Uterus (tissue), 4 donors: ENCODE data around the gene TMEM132C. TPM values are rescaled to one million over a fixed set of nuclear protein-coding genes. Genes with fewer than 3 reads are reported as not detected.

Experiments
- DNase-seq, 2 donors: peaks; one replicate each; pipeline ENCODE4 v3.0.0-alpha.2; 2019 to 2020
- H3K27ac ChIP-seq, 2 donors: fragments of 200-600 bp; sonication (generic); 1 replicate in 1 of 2; 2 replicates in 1 of 2; pipeline ENCODE4 v1.5.1; 2016 to 2018
- H3K27me3 ChIP-seq, 2 donors: fragments of 200-600 bp; sonication (generic); one replicate each; pipeline ENCODE4 v1.5.1; 2018 to 2019; ENCODE audit warnings: control low read depth in 1 of 2
- H3K36me3 ChIP-seq, 2 donors: fragments of 200-600 bp; sonication (generic); one replicate each; pipeline ENCODE4 v1.5.1; 2019; ENCODE audit warnings: control low read depth in 1 of 2
- H3K4me1 ChIP-seq, 2 donors: fragments of 200-600 bp; sonication (generic); one replicate each; pipeline ENCODE4 v1.5.1; 2018 to 2019; ENCODE audit warnings: control low read depth in 1 of 2
- H3K4me3 ChIP-seq, 2 donors: fragments of 200-600 bp; sonication (generic); 1 replicate in 1 of 2; 2 replicates in 1 of 2; pipeline ENCODE4 v1.5.1; 2018 to 2019; ENCODE audit warnings: mild to moderate bottlenecking in 1 of 2
- H3K9me3 ChIP-seq, 2 donors: fragments of 200-600 bp; sonication (generic); one replicate each; pipeline ENCODE4 v1.5.1; 2019; ENCODE audit warnings: control low read depth in 1 of 2
- POLR2A ChIP-seq, 2 donors: fragments of 450-650 bp; IDR thresholded peaks; one replicate each; pipeline ENCODE4 v1.6.1; 2016; ENCODE audit warnings: antibody characterized with exemption in 2 of 2, mild to moderate bottlenecking in 1 of 2, moderate library complexity in 1 of 2
- intact Hi-C: fragments of 100-400 bp; cut with DNase I; formaldehyde crosslinking; loops from one replicate; pipeline ENCODE4 v1.15.1; 2023; ENCODE audit warnings: low total_unique reads
- total RNA-seq, 4 donors: library from RNA; depleted of rRNA in 3 of 4; stranded (reverse); fragments of >200 nt in 3 of 4; gene quantifications; one replicate each; pipeline versions ENCODE4 v1.1.0 to v1.2.4, GENCODE V29; 2014 to 2023
- TF ChIP-seq, protein P1 (sequence below), 4 experiments: fragments of 200-600 bp in 2 of 4; fragments of 450-650 bp in 2 of 4; sonication (generic) in 2 of 4; IDR thresholded peaks; one replicate each; pipeline ENCODE4 v1.5.1; 2016 to 2019; ENCODE audit warnings: antibody characterized with exemption in 4 of 4, mild to moderate bottlenecking in 2 of 4, moderate library complexity in 1 of 4
- donor health status: DM: yes; HTN: yes; CAD: no.

Gene TMEM132C
- total RNA-seq, 4 donors from 2014 or later = 0.26 to 48.3 (median 5.0) TPM

DNA sequence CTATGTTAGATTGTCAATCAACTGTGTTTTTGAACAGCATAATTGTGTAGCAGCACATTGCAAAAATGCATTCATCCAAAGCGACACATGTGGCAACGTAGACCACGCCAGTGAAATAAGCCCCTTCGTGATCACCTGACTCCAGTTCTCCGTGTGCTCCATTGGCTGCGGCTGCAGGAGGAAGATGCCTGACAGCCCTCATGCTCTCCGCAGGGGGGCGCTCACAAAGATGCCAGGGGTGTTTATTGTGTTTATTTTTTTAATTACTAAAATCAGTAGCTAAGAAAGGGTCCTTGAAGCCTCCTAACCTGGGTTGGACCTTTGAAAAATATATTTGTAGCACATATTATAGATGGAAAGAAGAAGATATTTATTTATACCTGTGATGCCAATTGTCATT lies 440.5 kb downstream of the TMEM132C start:
- no peak overlapping the region for H3K4me3 ChIP-seq
- H3K36me3 ChIP-seq = no peaks in the 10 kb centered on the region
- TF ChIP-seq, protein P1, sequence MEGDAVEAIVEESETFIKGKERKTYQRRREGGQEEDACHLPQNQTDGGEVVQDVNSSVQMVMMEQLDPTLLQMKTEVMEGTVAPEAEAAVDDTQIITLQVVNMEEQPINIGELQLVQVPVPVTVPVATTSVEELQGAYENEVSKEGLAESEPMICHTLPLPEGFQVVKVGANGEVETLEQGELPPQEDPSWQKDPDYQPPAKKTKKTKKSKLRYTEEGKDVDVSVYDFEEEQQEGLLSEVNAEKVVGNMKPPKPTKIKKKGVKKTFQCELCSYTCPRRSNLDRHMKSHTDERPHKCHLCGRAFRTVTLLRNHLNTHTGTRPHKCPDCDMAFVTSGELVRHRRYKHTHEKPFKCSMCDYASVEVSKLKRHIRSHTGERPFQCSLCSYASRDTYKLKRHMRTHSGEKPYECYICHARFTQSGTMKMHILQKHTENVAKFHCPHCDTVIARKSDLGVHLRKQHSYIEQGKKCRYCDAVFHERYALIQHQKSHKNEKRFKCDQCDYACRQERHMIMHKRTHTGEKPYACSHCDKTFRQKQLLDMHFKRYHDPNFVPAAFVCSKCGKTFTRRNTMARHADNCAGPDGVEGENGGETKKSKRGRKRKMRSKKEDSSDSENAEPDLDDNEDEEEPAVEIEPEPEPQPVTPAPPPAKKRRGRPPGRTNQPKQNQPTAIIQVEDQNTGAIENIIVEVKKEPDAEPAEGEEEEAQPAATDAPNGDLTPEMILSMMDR (IDR thresholded peaks at IDR 0.05) = no peak
- no peak for TF ChIP-seq POLR2A (IDR thresholded peaks at IDR 0.05)
- no peaks in the 10 kb centered on the region for H3K27me3 ChIP-seq
- intact Hi-C loops = no loop called here
- H3K27ac ChIP-seq = no peak overlapping the region
- H3K9me3 ChIP-seq = no peaks in the 10 kb centered on the region
- no peak for DNase-seq
- H3K4me1 ChIP-seq = no peaks in the 10 kb centered on the region

DNA sequence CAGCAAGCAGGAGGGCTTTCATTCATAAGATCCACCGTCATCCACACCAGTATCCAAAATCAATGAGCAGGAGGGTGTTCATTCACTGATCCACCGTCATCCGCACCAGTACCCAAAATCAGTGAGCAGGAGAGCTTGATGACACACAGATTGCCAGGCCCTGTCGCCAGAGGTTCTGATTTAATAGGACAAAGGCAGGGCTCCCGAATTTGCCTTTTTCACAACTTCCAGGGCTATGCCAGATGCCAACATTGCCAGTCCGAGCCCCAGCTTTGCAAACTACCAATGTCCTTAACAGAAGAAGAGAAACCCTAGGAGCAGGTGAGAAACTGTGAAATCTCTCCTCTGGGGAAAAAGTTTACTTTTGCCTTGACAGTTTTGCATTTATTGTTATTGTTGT lies 441.8 kb downstream of the TMEM132C start:
- H3K4me3 ChIP-seq = no peak overlapping the region
- intact Hi-C loops = no loop called here
- no peak for TF ChIP-seq POLR2A (IDR thresholded peaks at IDR 0.05)
- TF ChIP-seq, protein P1 (IDR thresholded peaks at IDR 0.05) = no peak
- H3K27ac ChIP-seq = no peak overlapping the region
- no peaks in the 10 kb centered on the region for H3K4me1 ChIP-seq
- DNase-seq = no peak
- no peaks in the 10 kb centered on the region for H3K36me3 ChIP-seq
- no peaks in the 10 kb centered on the region for H3K27me3 ChIP-seq
- no peaks in the 10 kb centered on the region for H3K9me3 ChIP-seq

DNA sequence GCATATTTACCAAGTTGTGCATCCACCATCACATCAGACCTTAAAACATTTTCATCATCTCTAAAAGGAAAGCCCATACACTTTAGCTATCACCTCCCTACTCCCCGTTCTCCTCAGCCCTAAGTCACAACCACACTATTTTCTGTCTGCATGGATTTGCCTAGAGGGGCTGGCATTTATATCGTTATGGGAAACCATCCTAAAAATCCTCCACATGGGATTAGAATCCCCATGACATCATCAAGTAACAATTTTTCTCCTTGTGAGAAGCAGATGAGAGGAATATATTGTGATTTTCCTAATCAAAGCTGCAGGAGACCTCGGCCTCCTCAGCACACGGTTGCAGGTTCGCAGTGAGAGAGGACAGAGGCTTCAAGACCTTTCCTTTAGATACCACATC lies 442.7 kb downstream of the TMEM132C start:
- intact Hi-C loops = no loop called here
- Histone ChIP-seq H3K4me3 (no peak overlapping the region), H3K36me3 (no peaks in the 10 kb centered on the region), H3K9me3 (no peaks in the 10 kb centered on the region), H3K4me1 (no peaks in the 10 kb centered on the region), H3K27ac (no peak overlapping the region), H3K27me3 (no peaks in the 10 kb centered on the region)
- TF ChIP-seq POLR2A (IDR thresholded peaks at IDR 0.05) = no peak
- TF ChIP-seq, protein P1 (IDR thresholded peaks at IDR 0.05) = no peak
- DNase-seq = no peak

DNA sequence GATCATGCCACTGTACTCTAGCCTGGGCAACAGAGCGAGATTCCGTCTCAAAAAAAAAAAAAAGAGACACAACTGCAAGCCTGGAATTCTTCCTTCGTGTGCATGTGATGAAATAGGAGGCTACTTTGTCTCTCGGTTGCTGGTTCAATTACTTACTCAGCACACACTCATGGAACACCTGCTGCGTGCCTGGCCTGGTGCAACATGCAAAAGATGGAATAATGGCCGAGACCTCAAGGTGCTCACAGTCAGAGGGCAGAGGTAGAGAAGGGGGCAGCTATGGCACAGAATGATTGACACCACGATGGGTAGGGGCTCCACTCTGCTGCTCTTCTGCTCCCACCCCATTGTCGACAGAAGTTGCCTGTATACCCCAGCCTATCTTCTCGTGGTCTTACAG lies 444.5 kb downstream of the TMEM132C start:
- no peak for TF ChIP-seq POLR2A (IDR thresholded peaks at IDR 0.05)
- TF ChIP-seq, protein P1 (IDR thresholded peaks at IDR 0.05) = no peak
- Histone ChIP-seq H3K9me3 (no peaks in the 10 kb centered on the region), H3K4me3 (no peak overlapping the region), H3K36me3 (no peaks in the 10 kb centered on the region), H3K27ac (no peak overlapping the region), H3K4me1 (no peaks in the 10 kb centered on the region), H3K27me3 (no peaks in the 10 kb centered on the region)
- intact Hi-C loops = no loop called here
- no peak for DNase-seq

DNA sequence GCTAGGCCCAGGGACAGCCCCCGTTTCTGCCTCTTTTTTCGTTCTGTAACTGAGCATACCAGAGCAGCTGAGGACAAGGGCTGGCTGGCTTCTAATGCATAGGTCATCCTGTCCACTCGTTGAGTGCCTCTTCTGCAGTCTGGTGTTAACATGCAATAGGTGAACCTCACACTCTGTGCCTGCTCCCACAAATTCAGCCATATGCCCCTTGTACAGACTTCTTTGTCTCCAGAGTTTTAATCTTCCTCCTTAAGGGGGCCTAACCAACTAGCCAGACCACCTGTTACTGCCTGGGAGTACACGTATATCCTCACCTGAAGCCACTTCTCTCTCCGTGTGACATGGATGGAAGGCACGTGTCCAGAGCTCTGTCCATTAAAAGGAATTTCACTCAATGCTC lies 445.7 kb downstream of the TMEM132C start:
- H3K9me3 ChIP-seq = no peaks in the 10 kb centered on the region
- no peak for DNase-seq
- H3K27me3 ChIP-seq = no peaks in the 10 kb centered on the region
- H3K27ac ChIP-seq = no peak overlapping the region
- H3K36me3 ChIP-seq = no peaks in the 10 kb centered on the region
- intact Hi-C loops = no loop called here
- no peak overlapping the region for H3K4me3 ChIP-seq
- H3K4me1 ChIP-seq = no peaks in the 10 kb centered on the region
- TF ChIP-seq POLR2A (IDR thresholded peaks at IDR 0.05) = no peak
- TF ChIP-seq, protein P1 (IDR thresholded peaks at IDR 0.05) = no peak
